Transverse colon (tissue), 3 donors: ENCODE results near the gene PIM3.

Experiments used
- CTCF ChIP-seq, 5 experiments: fragments of 200-600 bp in 3 of 5; fragments of 450-650 bp in 2 of 5; sonication (generic) in 3 of 5; IDR thresholded peaks; 1 replicate in 2 of 5; 2 replicates in 3 of 5; pipeline ENCODE4 v1.5.1; 2016 to 2017; ENCODE audit warnings: antibody characterized with exemption in 5 of 5, inconsistent platforms in 3 of 5, mild to moderate bottlenecking in 2 of 5, moderate library complexity in 1 of 5
- EP300 ChIP-seq: sonication (generic); formaldehyde crosslinking; IDR thresholded peaks from one replicate; pipeline ENCODE4 v1.6.1; 2017; ENCODE audit warnings: antibody characterized with exemption, low read depth
- POLR2A ChIP-seq: fragments of 450-650 bp; IDR thresholded peaks from one replicate; pipeline ENCODE4 v1.6.1; 2016; ENCODE audit warnings: antibody characterized with exemption, mild to moderate bottlenecking, moderate library complexity

GRCh38 chr22:49930596-49931412 is 29.8 kb upstream of the PIM3 start:
- TF ChIP-seq EP300 (no peak), POLR2A (peak; percentile 17), CTCF (IDR thresholded peaks at IDR 0.05) (peak; percentile 45 to 74 (median 61))
